Kidney epithelial cell (primary cell): Measurements from ENCODE around the gene PPP2R2C. TPM values are rescaled to one million over a fixed set of nuclear protein-coding genes. Genes with fewer than 3 reads are reported as not detected.

Source experiments
- DNase-seq: peaks from one replicate; pipeline ENCODE4 v3.0.0-alpha.2; 2010; ENCODE audit warnings: low read depth
- H3K27me3 ChIP-seq: 2 replicates; pipeline ENCODE4 v1.6.0; 2011; ENCODE audit warnings: low read length; ENCODE audit not compliant: control insufficient read depth, insufficient read depth
- H3K36me3 ChIP-seq: 2 replicates; pipeline ENCODE4 v1.5.1; 2011; ENCODE audit warnings: low read length; ENCODE audit not compliant: control insufficient read depth, insufficient read depth
- H3K4me3 ChIP-seq: 2 replicates; pipeline ENCODE4 v1.5.1; 2011; ENCODE audit warnings: low read depth, mild to moderate bottlenecking, control low read depth, low read length
- total RNA-seq: library from RNA; depleted of rRNA; stranded (reverse); fragments of >200 nt; gene quantifications from 2 replicates; pipeline ENCODE4 v1.2.3, GENCODE V29; 2015
- TF ChIP-seq, protein P1 (sequence below): IDR thresholded peaks from 2 replicates; pipeline ENCODE4 v1.5.1; 2011; ENCODE audit warnings: mild to moderate bottlenecking, moderate library complexity, low read length, control low read depth, inconsistent platforms; ENCODE audit not compliant: insufficient read depth, poor library complexity, severe bottlenecking

PPP2R2C gene
- total RNA-seq, 1 donor from 2014 or later: not detected

DNA sequence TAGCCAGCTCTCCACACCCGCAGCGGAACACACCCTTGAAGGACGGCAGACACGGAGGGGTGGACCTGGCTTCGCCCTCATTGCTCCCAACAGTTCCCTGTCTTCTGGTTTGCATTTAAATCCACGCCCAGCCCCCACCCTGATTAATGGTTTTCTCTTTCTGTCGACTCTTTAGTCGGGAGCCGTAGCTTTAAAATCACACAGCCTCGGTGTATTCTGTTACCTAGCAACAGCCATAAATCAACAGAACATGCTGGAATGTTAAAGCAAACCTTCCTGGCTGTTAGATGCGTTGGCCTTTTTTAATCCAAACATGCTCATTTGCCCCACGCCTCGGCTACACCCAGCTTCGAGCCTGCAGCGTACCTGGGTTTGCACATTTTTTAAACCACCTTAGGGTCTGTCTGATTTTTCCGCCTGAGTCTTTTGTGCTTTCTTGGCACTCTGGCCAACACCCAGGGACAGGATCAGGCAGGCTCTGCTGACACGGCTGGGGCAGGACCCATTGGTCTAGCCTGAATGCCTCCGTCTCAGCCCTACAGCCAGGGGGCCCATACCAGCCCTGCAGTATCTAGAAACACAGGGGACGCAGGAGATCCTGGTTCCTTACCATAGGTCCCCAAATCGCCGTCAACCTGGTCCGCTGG, 21.4 kb upstream of the PPP2R2C start:
- no peak overlapping the region for H3K4me3 ChIP-seq
- DNase-seq: no peak
- H3K27me3 ChIP-seq: peaks cover 6% of the 10 kb centered on the region
- TF ChIP-seq, protein P1, sequence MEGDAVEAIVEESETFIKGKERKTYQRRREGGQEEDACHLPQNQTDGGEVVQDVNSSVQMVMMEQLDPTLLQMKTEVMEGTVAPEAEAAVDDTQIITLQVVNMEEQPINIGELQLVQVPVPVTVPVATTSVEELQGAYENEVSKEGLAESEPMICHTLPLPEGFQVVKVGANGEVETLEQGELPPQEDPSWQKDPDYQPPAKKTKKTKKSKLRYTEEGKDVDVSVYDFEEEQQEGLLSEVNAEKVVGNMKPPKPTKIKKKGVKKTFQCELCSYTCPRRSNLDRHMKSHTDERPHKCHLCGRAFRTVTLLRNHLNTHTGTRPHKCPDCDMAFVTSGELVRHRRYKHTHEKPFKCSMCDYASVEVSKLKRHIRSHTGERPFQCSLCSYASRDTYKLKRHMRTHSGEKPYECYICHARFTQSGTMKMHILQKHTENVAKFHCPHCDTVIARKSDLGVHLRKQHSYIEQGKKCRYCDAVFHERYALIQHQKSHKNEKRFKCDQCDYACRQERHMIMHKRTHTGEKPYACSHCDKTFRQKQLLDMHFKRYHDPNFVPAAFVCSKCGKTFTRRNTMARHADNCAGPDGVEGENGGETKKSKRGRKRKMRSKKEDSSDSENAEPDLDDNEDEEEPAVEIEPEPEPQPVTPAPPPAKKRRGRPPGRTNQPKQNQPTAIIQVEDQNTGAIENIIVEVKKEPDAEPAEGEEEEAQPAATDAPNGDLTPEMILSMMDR: no peak
- H3K36me3 ChIP-seq: no peaks in the 10 kb centered on the region

DNA sequence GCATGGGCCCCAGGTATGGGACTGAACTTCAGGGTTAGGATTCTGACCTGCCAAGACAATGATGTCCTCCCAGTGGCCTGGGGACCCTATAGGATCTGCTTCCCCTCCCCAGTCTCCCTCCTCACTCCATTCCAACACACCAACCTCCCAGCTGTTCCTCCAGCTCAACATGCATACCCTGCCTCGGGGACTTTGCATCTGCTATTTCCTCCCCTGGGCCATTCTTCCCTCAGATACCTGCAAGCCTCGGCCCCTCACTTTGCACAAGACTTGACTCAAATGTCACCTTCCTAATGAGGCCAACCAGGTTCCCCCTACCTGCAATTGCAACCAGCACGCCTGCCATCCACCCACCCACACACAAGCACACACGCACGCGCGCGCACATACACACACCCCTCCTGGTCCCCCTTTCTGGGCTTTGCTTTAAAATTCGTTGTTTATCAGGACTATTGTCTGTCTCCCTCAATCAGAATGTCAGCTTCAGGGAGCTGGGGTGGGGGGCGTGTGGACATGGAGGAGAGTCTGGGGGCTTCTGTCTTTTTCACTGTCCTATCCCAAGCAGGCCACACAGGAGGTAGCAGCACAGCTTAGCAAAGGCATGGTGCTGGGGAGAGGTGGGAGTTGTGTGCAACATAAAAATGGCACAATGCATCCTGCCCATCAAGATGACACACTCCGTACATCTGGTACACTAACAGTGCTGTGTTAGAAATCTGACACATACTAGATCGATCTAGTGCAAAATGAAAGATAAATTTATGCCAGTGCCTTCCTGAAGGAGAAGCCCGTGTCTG, 20.6 kb upstream of the PPP2R2C start:
- H3K4me3 ChIP-seq: no peak overlapping the region
- no peak for DNase-seq
- peaks cover 6% of the 10 kb centered on the region for H3K27me3 ChIP-seq
- TF ChIP-seq, protein P1: no peak
- no peaks in the 10 kb centered on the region for H3K36me3 ChIP-seq

DNA sequence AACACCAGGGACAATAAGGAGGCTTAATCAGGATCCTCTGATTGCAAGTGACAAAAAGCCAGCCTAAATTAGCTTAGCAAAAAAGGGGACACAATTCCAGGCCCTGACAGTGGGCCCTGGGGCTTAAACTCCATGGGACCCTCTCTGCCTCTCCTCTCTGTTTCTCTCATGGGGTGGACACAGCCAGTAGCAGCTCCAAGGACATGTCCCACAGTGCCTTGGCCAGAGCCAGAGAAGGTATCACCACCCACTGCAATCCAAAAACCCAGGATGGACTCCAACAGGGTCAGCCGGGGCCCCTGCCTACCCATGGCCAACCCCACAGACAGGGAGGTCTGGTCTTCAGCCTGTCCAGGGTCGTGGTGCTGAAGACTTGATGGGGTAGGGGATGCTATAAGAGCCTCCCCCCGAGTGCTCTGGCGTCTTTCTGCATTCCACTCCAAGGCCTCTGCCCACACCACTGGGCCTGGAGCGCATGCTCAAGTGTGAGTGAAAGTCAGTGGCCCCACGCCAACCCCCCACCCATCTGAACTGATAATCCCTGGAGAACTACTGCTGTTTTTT, 19.7 kb upstream of the PPP2R2C start:
- Histone ChIP-seq H3K27me3 (peaks cover 6% of the 10 kb centered on the region), H3K36me3 (no peaks in the 10 kb centered on the region), H3K4me3 (no peak overlapping the region)
- TF ChIP-seq, protein P1: no peak
- DNase-seq: no peak

DNA sequence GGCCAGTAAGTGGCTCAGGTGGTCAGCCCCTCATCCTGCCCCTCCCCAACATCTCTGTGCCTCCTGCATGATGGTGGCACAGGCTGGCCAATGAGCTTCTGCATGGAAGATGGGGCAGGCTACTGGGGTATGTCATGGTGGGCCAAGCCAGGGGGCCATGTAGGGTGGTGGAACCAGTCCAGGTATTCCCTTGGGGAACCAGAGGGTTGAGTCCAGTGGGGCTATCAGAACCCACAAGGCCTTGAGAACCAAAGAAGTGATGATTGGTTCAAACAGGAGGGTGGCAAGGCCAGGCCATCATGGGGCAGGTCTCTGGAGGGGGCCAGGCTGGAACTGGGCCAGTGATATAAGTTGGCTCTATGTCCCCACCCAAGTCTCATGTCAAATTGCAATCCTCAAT, 18.8 kb upstream of the PPP2R2C start:
- DNase-seq: no peak
- TF ChIP-seq, protein P1: no peak
- H3K36me3 ChIP-seq: no peaks in the 10 kb centered on the region

DNA sequence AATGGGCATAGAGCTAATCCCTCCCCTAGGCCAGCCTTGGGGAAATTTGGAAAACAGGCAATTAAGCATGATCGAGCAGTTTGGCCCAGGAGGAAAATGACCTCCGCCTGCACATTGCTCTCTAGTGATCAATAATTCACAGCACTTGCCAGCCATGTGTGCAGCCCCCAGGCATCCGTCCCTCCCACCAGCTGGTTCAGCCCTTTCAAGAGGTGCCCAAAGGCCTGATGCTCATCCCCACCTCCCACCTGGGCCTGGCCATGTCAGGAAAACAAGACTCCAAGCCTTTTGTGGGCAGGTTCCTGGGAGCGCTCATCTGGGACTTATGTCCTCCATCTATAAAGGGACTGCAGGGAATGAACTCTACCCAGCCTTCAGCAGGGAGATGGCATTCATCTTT, 17.5 kb upstream of the PPP2R2C start:
- Histone ChIP-seq H3K36me3 (no peaks in the 10 kb centered on the region), H3K4me3 (no peak overlapping the region), H3K27me3 (peaks cover 6% of the 10 kb centered on the region)
- TF ChIP-seq, protein P1: no peak
- no peak for DNase-seq

More for the DNA sequence above, 18.8 kb upstream of the PPP2R2C start:
- no peak overlapping the region for H3K4me3 ChIP-seq
- H3K27me3 ChIP-seq: peaks cover 6% of the 10 kb centered on the region
